ENCODE measurements around the gene TMEM135.

DNA sequence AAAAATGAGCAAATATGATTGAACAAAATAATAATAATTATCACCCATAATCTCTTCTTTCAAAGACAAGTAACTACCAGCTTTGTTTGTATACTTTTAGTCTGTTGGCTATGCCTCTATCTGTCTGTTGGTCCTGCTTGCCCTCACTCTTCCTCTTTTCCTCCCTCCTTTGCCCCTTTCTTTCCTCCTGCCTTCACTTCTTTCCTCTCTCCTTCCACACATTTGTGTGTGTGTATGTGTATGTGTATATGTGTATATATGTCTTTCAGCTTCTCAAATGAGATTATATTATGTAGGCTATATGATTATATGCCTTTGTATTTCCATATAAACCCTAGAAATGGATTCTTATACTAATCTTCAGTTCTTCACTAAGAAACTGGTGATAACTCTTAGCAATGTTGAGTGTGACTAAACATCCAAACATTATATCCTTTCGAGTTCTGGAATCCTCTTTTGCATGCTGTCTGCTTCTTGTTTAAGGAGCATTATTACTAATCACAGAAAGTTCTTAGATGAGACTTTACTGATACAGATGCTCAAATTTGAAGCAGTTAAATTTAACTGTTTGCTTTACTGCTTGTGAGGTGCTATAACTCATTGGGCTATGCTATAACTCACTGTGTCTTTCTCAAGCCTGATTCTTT lies 219.1 kb downstream of the TMEM135 start:
- no peak for TF ChIP-seq ZNF274 (IDR thresholded peaks at IDR 0.05; ENCODE audit: low read depth, low read length)
- no peak for TF ChIP-seq SUZ12 (IDR thresholded peaks at IDR 0.05; ENCODE audit: extremely low read depth, insufficient read depth, insufficient read length)
- TF ChIP-seq YY1 (IDR thresholded peaks at IDR 0.05; ENCODE audit: insufficient read depth, insufficient read length): no peak

Data from NT2/D1 (cell line).